AG04449 (cell line): Measurements from ENCODE around the gene ROCK2.
"Not testable (repeated sequence)": the region's sequence is repeated elsewhere in the genome, so short reads cannot be mapped to it uniquely, and the experiment has no call there.

ENCODE experiments used
- CTCF ChIA-PET: fragments of 350-600 bp; formaldehyde crosslinking; extraction: SDS; loops from one replicate; lab custom pipeline; 2021; ENCODE audit warnings: antibody characterized with exemption; lab: Yijun Ruan, JAX
- POLR2A ChIA-PET: fragments of 400-600, 350-600 bp; formaldehyde crosslinking; extraction: SDS; loops from one replicate; lab custom pipeline; 2020; ENCODE audit warnings: antibody characterized with exemption, inconsistent platforms; lab: Yijun Ruan, JAX
- DNase-seq: peaks from one replicate; pipeline ENCODE4 v3.0.0-alpha.2; 2010; ENCODE audit warnings: low read depth, low spot score
- H3K4me3 ChIP-seq: 2 replicates; pipeline ENCODE4 v1.5.1; 2011; ENCODE audit warnings: low read depth, mild to moderate bottlenecking, control low read depth, low read length
- TF ChIP-seq, protein P1 (sequence below): IDR thresholded peaks from one replicate; pipeline ENCODE4 v1.5.1; 2011; ENCODE audit warnings: mild to moderate bottlenecking, moderate library complexity, low read length, control low read depth, inconsistent platforms; ENCODE audit not compliant: insufficient read depth; ENCODE audit errors: missing control alignments

Gene ROCK2

DNA sequence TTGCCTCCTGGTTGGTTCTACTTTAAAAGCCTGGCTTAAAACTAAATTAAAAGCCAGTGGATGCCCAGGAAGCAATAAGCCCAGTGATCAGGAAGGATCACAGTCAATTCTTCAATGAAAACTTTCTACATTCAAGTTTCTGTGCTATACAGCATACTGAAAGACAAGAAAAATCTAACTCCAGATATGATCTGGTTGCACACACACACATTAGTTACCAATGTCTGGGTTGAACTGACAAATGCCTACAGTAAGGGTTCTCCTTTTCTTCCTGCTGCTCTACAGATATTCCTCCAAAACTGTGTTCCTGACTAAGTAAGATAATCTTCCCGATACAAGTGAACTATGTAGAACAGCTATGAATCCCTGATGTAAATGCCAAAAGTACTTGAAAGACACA is 81.3 kb downstream of the ROCK2 start:
- no peak overlapping the region for H3K4me3 ChIP-seq
- CTCF ChIA-PET: no interaction called here
- POLR2A ChIA-PET: no interaction called here
- TF ChIP-seq, protein P1, sequence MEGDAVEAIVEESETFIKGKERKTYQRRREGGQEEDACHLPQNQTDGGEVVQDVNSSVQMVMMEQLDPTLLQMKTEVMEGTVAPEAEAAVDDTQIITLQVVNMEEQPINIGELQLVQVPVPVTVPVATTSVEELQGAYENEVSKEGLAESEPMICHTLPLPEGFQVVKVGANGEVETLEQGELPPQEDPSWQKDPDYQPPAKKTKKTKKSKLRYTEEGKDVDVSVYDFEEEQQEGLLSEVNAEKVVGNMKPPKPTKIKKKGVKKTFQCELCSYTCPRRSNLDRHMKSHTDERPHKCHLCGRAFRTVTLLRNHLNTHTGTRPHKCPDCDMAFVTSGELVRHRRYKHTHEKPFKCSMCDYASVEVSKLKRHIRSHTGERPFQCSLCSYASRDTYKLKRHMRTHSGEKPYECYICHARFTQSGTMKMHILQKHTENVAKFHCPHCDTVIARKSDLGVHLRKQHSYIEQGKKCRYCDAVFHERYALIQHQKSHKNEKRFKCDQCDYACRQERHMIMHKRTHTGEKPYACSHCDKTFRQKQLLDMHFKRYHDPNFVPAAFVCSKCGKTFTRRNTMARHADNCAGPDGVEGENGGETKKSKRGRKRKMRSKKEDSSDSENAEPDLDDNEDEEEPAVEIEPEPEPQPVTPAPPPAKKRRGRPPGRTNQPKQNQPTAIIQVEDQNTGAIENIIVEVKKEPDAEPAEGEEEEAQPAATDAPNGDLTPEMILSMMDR: no peak
- no peak for DNase-seq

DNA sequence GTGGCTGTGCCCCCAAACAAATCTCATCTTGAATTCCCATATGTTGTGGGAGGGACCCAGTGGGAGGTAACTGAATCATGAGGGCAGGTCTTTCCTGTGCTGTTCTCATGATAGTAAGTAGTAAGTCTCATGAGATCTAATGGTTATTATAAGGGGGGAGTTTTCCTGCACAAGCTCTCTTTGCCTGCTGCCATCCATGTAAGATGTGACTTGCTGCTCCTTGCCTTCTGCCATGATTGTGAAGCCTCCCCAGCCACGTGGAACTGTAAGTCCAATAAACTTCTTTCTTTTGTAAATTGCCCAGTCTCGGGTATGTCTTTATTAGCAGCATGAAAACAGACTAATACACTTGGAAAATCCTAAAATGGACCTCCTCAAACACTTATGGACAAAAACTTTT is 82.0 kb downstream of the ROCK2 start:
- DNase-seq, H3K4me3 ChIP-seq: not testable (repeated sequence)
- ChIA-PET POLR2A (interaction anchor here (1.1 kb wide), 1 partner anchor 10 kb away, joined by 3 read pairs; no protein-coding TSS in a partner anchor), CTCF (interaction anchor here (2.5 kb wide), 1 partner anchor 12 kb away, joined by 12 read pairs; no protein-coding TSS in a partner anchor)

DNA sequence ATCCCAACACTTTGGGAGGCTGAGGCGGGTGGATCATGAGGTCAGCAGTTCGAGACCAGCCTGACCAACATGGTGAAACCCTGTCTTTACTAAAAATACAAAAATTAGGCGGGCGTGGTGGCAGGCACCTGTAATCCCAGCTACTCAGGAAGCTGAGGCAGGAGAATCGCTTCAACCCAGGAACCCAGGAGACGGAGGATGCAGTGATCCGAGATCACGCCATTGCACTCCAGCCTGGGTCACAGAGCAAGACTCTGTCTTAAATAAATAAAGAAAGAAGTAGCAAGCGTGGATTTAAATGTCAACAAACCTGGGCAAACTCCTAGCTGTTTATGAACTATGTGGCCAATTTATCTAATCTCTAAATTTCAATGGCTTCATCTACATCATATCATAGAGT is 82.9 kb downstream of the ROCK2 start:
- not testable (repeated sequence) for H3K4me3 ChIP-seq, DNase-seq
- ChIA-PET CTCF (interaction anchor here (2.5 kb wide), 1 partner anchor 11 kb away, joined by 12 read pairs; no protein-coding TSS in a partner anchor), POLR2A (interaction anchor here (1.1 kb wide), 1 partner anchor 11 kb away, joined by 3 read pairs; no protein-coding TSS in a partner anchor)

DNA sequence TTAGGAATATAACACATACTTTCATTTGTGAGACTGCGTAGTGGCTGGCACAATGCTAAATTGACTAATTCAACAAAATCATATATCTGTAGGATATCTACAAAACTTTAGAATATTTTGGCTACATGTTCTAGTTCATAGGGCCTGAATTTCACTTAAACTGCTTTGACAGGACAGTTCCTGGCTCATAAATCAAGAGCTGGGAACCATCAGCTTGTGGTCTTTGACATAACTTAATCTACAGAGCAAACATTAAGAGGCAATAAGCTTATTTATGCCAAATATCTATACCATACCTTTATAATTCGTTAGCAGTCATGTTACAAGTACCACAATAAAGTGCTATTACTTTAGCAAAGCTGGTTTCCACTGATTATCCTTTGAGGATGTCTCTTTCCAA is 83.5 kb downstream of the ROCK2 start:
- POLR2A ChIA-PET: no interaction called here
- H3K4me3 ChIP-seq: no peak overlapping the region
- no peak for DNase-seq
- CTCF ChIA-PET: interaction anchor here (1.7 to 2.5 kb wide), 2 partner anchors 10 to 322 kb away, joined by 5 to 12 read pairs; no protein-coding TSS in a partner anchor
- TF ChIP-seq, protein P1: no peak

DNA sequence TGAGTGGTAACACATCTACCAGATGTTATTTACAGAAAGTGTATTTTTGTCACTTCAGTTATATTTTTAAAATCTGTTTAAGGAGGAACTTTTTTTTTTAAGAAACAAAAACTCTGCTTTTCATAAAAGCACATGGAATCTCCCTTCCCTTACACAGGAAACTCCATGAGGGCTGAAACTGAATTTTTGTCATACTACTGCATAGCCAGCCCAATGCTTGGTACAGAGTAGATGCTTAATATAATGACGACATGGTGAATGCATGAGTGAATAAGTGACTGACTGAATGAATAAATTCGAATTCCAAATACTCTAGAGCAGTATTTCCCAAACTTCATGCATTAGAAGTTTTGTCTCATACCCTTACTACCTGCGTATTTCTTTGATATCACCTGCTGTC is 86.5 kb downstream of the ROCK2 start:
- CTCF ChIA-PET: no interaction called here
- no peak for DNase-seq
- POLR2A ChIA-PET: no interaction called here
- H3K4me3 ChIP-seq: no peak overlapping the region
- TF ChIP-seq, protein P1: no peak

DNA sequence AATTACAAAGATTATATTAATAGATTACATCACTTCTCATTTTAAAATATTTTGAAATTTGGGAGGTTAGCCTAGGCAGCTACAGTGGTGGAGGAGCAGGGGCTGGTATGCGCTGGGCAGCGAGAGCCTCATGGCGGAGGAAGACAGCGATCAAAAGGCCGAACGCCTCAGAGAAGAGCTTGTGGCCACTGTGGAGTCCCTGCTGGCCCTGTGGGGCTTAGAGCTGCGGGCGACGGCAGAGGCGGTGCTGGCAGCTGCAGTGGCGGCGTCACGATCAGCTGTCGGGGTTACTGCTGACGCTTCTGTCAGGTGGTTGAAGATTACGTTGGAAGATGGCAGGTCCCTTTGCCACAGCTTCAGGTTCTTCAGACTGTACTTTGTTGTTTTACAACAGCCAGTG is 87.4 kb downstream of the ROCK2 start:
- TF ChIP-seq, protein P1: no peak
- POLR2A ChIA-PET: no interaction called here
- no peak for DNase-seq
- CTCF ChIA-PET: no interaction called here
- H3K4me3 ChIP-seq: no peak overlapping the region

DNA sequence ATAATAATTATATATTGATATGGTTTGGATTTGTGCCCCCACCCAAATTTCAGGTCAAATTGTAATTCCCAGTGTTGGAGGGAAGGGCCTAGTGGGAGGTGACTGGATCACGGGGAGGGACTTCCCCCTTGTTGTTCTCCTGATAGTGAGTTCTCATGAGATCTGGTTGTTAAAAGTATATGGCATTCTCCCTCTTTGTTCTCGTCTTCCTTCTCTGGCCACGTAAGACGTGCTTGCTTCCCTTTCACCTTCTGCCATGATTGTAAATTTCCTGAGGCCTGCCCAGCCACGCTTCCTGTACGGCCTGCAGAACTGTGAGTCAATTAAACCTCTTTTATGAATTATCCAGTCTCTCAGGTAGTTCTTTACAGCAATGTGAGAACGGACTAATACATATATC is 88.3 kb downstream of the ROCK2 start:
- TF ChIP-seq, protein P1: no peak
- ChIA-PET POLR2A (no interaction called here), CTCF (no interaction called here)
- DNase-seq: no peak
- no peak overlapping the region for H3K4me3 ChIP-seq
